ENCODE results near the gene C18orf54.

- TF ChIP-seq CTCF (IDR thresholded peaks at IDR 0.05), result no peak
- no peak for TF ChIP-seq POLR2A (IDR thresholded peaks at IDR 0.05)
These were observed 25.1 kb downstream of the C18orf54 start for GRCh38 chr18:54382733-54383252.
